ENCODE measurements around the gene GIGYF2. TPM values are rescaled to one million over a fixed set of nuclear protein-coding genes. Genes with fewer than 3 reads are reported as not detected.

Gene GIGYF2
- total RNA-seq, 1 experiment from 2014 or later = 40.4 TPM

DNA sequence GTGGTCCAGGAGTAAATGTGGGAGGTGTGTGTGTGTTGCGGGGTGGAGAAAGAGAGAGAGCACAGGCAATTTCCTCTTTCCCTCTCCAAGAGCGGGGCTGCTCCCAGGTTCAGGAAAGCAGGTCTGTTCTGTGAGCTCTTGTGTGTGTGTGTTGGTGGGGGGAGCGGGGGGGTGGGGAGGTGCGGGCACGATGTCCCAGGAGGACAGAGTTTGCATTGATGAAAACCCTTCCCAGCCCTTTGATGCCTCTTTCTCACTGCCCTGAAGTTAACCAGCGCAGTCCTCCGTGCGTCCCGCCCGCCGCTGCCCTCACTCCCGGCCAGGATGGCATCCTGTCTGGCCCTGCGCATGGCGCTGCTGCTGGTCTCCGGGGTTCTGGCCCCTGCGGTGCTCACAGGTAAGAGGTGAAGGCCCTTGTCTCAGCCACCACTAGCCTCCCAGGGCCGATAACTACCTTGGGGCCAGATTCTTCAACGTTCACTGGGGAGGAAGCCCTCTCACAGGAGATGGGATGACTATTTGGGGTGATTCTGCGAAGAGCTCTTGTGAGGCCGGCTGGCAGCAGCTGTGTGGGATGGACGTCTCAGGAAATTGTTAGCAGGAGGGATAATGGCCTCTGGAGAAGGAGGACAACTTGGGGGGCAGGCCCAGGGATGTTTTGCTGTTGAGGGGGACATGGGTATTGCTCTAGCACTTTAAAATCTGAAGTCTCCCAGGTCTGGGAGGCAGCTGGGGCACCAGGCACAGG lies 173.1 kb downstream of the GIGYF2 start, which contains the start of gene SNORC:
SNORC (plus strand) TSS at position 247 of the 748 bp plus-strand sequence; CDS start at position 325, 78 bp downstream.
- H3K36me3 ChIP-seq (ENCODE audit: control insufficient read depth, insufficient read depth, low read length) = no peaks in the 10 kb centered on the region
- H3K27me3 Mint-ChIP-seq (ENCODE audit: insufficient read depth, unreplicated experiment) = no peaks in the 10 kb centered on the region
- 0 out of 2 replicates have a peak, but pooled peaks cover 9% of the 10 kb centered on the region for H3K4me1 ChIP-seq
- H3K36me3 Mint-ChIP-seq (ENCODE audit: insufficient read depth, unreplicated experiment) = peaks cover 9% of the 10 kb centered on the region
- H3K4me1 Mint-ChIP-seq (ENCODE audit: low read depth, unreplicated experiment) = no peaks in the 10 kb centered on the region
- H3K27me3 ChIP-seq (replicated peaks; ENCODE audit: control insufficient read depth, insufficient read depth, low read length) = no peaks in the 10 kb centered on the region
- intact Hi-C loops (cut with micrococcal nuclease; ENCODE audit: unreplicated experiment) = no loop called here
- no peaks in the 10 kb centered on the region for H3K9me3 Mint-ChIP-seq (ENCODE audit: unreplicated experiment)
- no TSS peak for BruUV-seq (replicated peaks)
- H3K4me3 Mint-ChIP-seq (ENCODE audit: unreplicated experiment) = no peak within 1 kb of the TSS
- ChIA-PET CTCF (no interaction called here), POLR2A (no interaction called here)
- DNase-seq = no peak
- TF ChIP-seq, protein P1, sequence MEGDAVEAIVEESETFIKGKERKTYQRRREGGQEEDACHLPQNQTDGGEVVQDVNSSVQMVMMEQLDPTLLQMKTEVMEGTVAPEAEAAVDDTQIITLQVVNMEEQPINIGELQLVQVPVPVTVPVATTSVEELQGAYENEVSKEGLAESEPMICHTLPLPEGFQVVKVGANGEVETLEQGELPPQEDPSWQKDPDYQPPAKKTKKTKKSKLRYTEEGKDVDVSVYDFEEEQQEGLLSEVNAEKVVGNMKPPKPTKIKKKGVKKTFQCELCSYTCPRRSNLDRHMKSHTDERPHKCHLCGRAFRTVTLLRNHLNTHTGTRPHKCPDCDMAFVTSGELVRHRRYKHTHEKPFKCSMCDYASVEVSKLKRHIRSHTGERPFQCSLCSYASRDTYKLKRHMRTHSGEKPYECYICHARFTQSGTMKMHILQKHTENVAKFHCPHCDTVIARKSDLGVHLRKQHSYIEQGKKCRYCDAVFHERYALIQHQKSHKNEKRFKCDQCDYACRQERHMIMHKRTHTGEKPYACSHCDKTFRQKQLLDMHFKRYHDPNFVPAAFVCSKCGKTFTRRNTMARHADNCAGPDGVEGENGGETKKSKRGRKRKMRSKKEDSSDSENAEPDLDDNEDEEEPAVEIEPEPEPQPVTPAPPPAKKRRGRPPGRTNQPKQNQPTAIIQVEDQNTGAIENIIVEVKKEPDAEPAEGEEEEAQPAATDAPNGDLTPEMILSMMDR (IDR thresholded peaks at IDR 0.05; ENCODE audit: insufficient read depth in 1 of 2, low read depth in 1 of 2, low read length in 1 of 2, severe bottlenecking in 1 of 2, unreplicated experiment in 1 of 2) = no peak
- no peak within 1 kb of the TSS for H3K4me3 ChIP-seq (ENCODE audit: low read depth, low read length)
- H3K9me3 ChIP-seq = no peaks in the 10 kb centered on the region
- no peak within 1 kb of the TSS for H3K27ac Mint-ChIP-seq (ENCODE audit: unreplicated experiment)

DNA sequence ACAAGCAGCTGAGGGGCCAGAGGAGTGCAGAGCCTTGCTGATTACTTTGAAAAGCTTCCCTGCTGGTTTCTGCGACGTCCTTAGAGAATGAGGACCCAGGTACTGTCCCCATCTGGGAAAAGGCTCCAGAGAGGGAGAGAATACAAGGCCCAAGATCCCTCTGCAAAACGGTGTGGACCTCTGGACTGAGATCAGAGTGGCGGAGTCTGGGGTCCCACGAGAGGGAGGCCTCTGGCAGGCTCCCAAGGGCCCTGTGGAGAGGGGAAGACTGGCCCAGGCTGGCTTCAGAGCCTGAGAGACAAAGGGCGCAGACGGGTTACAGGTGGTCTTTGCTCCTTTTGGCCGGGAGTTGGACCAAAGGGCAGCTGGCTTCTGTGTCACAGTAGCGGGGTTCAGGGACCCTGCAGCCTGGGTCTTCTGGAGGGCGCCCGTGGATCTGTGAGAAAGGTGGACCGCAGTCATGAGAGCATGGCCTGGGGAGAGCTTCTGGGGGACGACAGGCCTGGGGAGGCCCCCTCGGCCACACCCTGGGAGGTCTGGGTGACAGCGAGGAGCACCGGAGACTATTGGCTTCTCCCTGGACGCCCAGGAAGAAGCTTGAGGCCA lies 173.7 kb downstream of the GIGYF2 start:
- no peak overlapping the region for H3K4me3 Mint-ChIP-seq (ENCODE audit: unreplicated experiment)
- intact Hi-C loops (cut with micrococcal nuclease; ENCODE audit: unreplicated experiment) = no loop called here
- H3K27me3 Mint-ChIP-seq (ENCODE audit: insufficient read depth, unreplicated experiment) = no peaks in the 10 kb centered on the region
- H3K4me1 Mint-ChIP-seq (ENCODE audit: low read depth, unreplicated experiment) = no peaks in the 10 kb centered on the region
- H3K36me3 Mint-ChIP-seq (ENCODE audit: insufficient read depth, unreplicated experiment) = peaks cover 12% of the 10 kb centered on the region
- Histone ChIP-seq H3K27me3 (replicated peaks; ENCODE audit: control insufficient read depth, insufficient read depth, low read length) (no peaks in the 10 kb centered on the region), H3K36me3 (ENCODE audit: control insufficient read depth, insufficient read depth, low read length) (no peaks in the 10 kb centered on the region), H3K4me3 (ENCODE audit: low read depth, low read length) (no peak overlapping the region), H3K9me3 (no peaks in the 10 kb centered on the region), H3K4me1 (0 out of 2 replicates have a peak, but pooled peaks cover 9% of the 10 kb centered on the region)
- H3K27ac Mint-ChIP-seq (ENCODE audit: unreplicated experiment) = no peak overlapping the region
- TF ChIP-seq, protein P1 (IDR thresholded peaks at IDR 0.05; ENCODE audit: insufficient read depth in 1 of 2, low read depth in 1 of 2, low read length in 1 of 2, severe bottlenecking in 1 of 2, unreplicated experiment in 1 of 2) = no peak
- DNase-seq = no peak
- ChIA-PET CTCF (no interaction called here), POLR2A (no interaction called here)
- no peaks in the 10 kb centered on the region for H3K9me3 Mint-ChIP-seq (ENCODE audit: unreplicated experiment)
- BruUV-seq (replicated peaks) = no TSS peak

DNA sequence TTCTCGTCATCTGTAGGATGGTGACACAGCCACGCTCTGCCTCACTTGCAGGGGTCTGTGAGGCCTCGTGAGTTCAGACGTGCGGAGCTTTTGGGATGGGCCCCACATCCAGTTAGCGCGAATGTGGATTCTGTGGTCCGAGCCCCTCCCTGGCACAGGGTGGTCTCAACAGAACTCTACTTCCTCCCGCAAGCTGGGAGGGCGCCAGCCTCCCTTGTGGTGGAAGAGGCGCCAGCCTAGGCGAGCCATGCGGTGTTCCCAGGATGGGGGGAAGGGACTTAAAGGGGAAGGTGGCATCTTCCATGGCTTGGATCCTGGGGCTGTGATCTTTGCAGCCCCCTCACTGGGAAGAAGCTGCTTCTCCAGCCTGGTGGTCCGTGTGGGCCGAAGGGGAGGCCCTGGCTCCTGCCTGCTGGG lies 174.3 kb downstream of the GIGYF2 start:
- no peak overlapping the region for H3K4me3 Mint-ChIP-seq (ENCODE audit: unreplicated experiment)
- no peak for DNase-seq
- Histone ChIP-seq H3K4me1 (0 out of 2 replicates have a peak, but pooled peaks cover 9% of the 10 kb centered on the region), H3K27me3 (replicated peaks; ENCODE audit: control insufficient read depth, insufficient read depth, low read length) (no peaks in the 10 kb centered on the region), H3K9me3 (no peaks in the 10 kb centered on the region), H3K36me3 (ENCODE audit: control insufficient read depth, insufficient read depth, low read length) (no peaks in the 10 kb centered on the region), H3K4me3 (ENCODE audit: low read depth, low read length) (no peak overlapping the region)
- ChIA-PET POLR2A (no interaction called here), CTCF (no interaction called here)
- no peaks in the 10 kb centered on the region for H3K4me1 Mint-ChIP-seq (ENCODE audit: low read depth, unreplicated experiment)
- H3K27ac Mint-ChIP-seq (ENCODE audit: unreplicated experiment) = no peak overlapping the region
- intact Hi-C loops (cut with micrococcal nuclease; ENCODE audit: unreplicated experiment) = no loop called here
- H3K27me3 Mint-ChIP-seq (ENCODE audit: insufficient read depth, unreplicated experiment) = no peaks in the 10 kb centered on the region
- H3K9me3 Mint-ChIP-seq (ENCODE audit: unreplicated experiment) = no peaks in the 10 kb centered on the region
- peaks cover 12% of the 10 kb centered on the region for H3K36me3 Mint-ChIP-seq (ENCODE audit: insufficient read depth, unreplicated experiment)
- TF ChIP-seq, protein P1 (IDR thresholded peaks at IDR 0.05; ENCODE audit: insufficient read depth in 1 of 2, low read depth in 1 of 2, low read length in 1 of 2, severe bottlenecking in 1 of 2, unreplicated experiment in 1 of 2) = no peak
- BruUV-seq (replicated peaks) = no TSS peak
